MV-4-11 (cell line): ENCODE results near the gene KIF17.

Experiments used
- DNase-seq: peaks from one replicate; lab custom pipeline; 2025; lab: John Stamatoyannopoulos, UW

The KIF17 gene

GRCh38 chr1:20710469-20711284, 7.1 kb downstream of the KIF17 start:
- no peak for DNase-seq

GRCh38 chr1:20709868-20710267, 7.9 kb downstream of the KIF17 start:
- no peak for DNase-seq

GRCh38 chr1:20708891-20709290, 8.9 kb downstream of the KIF17 start:
- no peak for DNase-seq

GRCh38 chr1:20708057-20708456, 9.8 kb downstream of the KIF17 start:
- no peak for DNase-seq

GRCh38 chr1:20706841-20707240, 11.0 kb downstream of the KIF17 start:
- no peak for DNase-seq

- DNase-seq: no peak
These were observed 12.5 kb downstream of the KIF17 start for GRCh38 chr1:20705203-20705755.

GRCh38 chr1:20704390-20705202, 13.2 kb downstream of the KIF17 start:
- no peak for DNase-seq

GRCh38 chr1:20703124-20703756, 14.6 kb downstream of the KIF17 start:
- DNase-seq: no peak

GRCh38 chr1:20702416-20702815, 15.4 kb downstream of the KIF17 start:
- DNase-seq: no peak

- no peak for DNase-seq
These were observed 16.0 kb downstream of the KIF17 start for GRCh38 chr1:20701847-20702246.

GRCh38 chr1:20701446-20701845, 16.4 kb downstream of the KIF17 start:
- no peak for DNase-seq

GRCh38 chr1:20700636-20701215, 17.1 kb downstream of the KIF17 start:
- no peak for DNase-seq

- DNase-seq: no peak
These were observed 18.2 kb downstream of the KIF17 start for GRCh38 chr1:20699558-20699957.

- no peak for DNase-seq
These were observed 19.5 kb downstream of the KIF17 start for GRCh38 chr1:20698195-20698910.

GRCh38 chr1:20697563-20697962, 20.2 kb downstream of the KIF17 start:
- no peak for DNase-seq

GRCh38 chr1:20696397-20697333, 21.1 kb downstream of the KIF17 start:
- DNase-seq: peak; percentile 83

GRCh38 chr1:20695515-20695914, 22.3 kb downstream of the KIF17 start:
- DNase-seq: no peak

- no peak for DNase-seq
These were observed 24.2 kb downstream of the KIF17 start for GRCh38 chr1:20693623-20694022.

- DNase-seq: no peak
These were observed 25.9 kb downstream of the KIF17 start for GRCh38 chr1:20691872-20692271.

GRCh38 chr1:20689645-20690056, 28.2 kb downstream of the KIF17 start:
- DNase-seq: no peak
